ENCODE measurements around the gene ART5.

DNA sequence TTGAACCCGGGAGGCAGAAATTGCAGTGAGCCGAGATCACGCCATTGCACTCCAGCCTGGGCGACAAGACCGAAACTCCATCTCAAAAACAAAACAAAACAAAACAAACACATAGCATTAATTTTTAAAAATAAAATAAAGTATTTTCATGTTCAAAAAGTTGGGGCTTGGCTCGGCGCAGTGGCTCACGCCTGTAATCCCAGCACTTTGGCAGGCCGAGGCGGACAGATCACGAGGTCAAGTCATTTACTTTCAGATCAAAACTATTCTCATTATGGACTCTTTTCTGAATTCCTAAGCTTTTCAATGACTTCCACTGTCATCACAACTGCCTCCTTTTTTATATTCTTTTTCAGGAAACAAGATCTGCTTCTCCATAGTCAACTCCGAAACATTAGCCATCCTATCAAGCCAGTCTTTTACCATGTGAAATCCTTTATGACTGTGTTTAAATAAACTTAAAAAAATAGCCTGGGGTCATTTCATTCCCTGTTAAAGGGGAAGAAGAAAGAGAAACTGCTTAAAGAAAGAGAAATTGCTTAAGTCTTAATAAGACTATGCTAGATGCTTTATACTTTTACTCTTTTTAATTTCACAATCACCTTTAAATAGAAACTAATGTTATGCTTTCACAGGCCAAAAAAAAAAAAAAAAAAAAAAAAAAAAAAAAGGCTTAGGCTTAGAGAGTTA, 42.5 kb upstream of the ART5 start:
- TF ChIP-seq, protein P1, sequence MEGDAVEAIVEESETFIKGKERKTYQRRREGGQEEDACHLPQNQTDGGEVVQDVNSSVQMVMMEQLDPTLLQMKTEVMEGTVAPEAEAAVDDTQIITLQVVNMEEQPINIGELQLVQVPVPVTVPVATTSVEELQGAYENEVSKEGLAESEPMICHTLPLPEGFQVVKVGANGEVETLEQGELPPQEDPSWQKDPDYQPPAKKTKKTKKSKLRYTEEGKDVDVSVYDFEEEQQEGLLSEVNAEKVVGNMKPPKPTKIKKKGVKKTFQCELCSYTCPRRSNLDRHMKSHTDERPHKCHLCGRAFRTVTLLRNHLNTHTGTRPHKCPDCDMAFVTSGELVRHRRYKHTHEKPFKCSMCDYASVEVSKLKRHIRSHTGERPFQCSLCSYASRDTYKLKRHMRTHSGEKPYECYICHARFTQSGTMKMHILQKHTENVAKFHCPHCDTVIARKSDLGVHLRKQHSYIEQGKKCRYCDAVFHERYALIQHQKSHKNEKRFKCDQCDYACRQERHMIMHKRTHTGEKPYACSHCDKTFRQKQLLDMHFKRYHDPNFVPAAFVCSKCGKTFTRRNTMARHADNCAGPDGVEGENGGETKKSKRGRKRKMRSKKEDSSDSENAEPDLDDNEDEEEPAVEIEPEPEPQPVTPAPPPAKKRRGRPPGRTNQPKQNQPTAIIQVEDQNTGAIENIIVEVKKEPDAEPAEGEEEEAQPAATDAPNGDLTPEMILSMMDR (conservative IDR thresholded peaks at IDR 0.05; ENCODE audit: low read depth in 2 of 2), result no peak
- no peak for TF ChIP-seq POLR2AphosphoS5 (IDR thresholded peaks at IDR 0.05; ENCODE audit: low read depth)
- no peak for TF ChIP-seq EZH2phosphoT487 (IDR thresholded peaks at IDR 0.05; ENCODE audit: unreplicated experiment)
- TF ChIP-seq, protein P2, sequence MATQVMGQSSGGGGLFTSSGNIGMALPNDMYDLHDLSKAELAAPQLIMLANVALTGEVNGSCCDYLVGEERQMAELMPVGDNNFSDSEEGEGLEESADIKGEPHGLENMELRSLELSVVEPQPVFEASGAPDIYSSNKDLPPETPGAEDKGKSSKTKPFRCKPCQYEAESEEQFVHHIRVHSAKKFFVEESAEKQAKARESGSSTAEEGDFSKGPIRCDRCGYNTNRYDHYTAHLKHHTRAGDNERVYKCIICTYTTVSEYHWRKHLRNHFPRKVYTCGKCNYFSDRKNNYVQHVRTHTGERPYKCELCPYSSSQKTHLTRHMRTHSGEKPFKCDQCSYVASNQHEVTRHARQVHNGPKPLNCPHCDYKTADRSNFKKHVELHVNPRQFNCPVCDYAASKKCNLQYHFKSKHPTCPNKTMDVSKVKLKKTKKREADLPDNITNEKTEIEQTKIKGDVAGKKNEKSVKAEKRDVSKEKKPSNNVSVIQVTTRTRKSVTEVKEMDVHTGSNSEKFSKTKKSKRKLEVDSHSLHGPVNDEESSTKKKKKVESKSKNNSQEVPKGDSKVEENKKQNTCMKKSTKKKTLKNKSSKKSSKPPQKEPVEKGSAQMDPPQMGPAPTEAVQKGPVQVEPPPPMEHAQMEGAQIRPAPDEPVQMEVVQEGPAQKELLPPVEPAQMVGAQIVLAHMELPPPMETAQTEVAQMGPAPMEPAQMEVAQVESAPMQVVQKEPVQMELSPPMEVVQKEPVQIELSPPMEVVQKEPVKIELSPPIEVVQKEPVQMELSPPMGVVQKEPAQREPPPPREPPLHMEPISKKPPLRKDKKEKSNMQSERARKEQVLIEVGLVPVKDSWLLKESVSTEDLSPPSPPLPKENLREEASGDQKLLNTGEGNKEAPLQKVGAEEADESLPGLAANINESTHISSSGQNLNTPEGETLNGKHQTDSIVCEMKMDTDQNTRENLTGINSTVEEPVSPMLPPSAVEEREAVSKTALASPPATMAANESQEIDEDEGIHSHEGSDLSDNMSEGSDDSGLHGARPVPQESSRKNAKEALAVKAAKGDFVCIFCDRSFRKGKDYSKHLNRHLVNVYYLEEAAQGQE (IDR thresholded peaks at IDR 0.05; ENCODE audit: unreplicated experiment), result no peak
- no peak for TF ChIP-seq EZH2 (IDR thresholded peaks at IDR 0.05; ENCODE audit: low read depth, unreplicated experiment)
- no peak for TF ChIP-seq JUNB (IDR thresholded peaks at IDR 0.05; ENCODE audit: unreplicated experiment)

All from GM23338 (cell line).